CD14-positive monocyte (primary cell): ENCODE measurements around the gene PRKAR1B. TPM values are rescaled to one million over a fixed set of nuclear protein-coding genes. Genes with fewer than 3 reads are reported as not detected.

Experiments used
- DNase-seq, 3 donors: peaks; one replicate each; pipeline ENCODE4 v3.0.0-alpha.2; 2011 to 2022
- H2AFZ ChIP-seq: 2 replicates; pipeline ENCODE4 v1.6.0; 2012; ENCODE audit warnings: mild to moderate bottlenecking, low read depth, low read length, inconsistent platforms; ENCODE audit not compliant: insufficient read depth, poor library complexity, severe bottlenecking
- H3K27ac ChIP-seq, 2 donors: 1 replicate in 1 of 2; 2 replicates in 1 of 2; pipeline ENCODE4 v1.5.1; 2012 to 2013; ENCODE audit warnings: low read length in 2 of 2, control low read depth in 1 of 2, inconsistent platforms in 1 of 2, low read depth in 1 of 2, mild to moderate bottlenecking in 1 of 2
- H3K27me3 ChIP-seq, 2 donors: one replicate each; pipeline versions ENCODE4 v1.6.0 to v1.6.1; 2011 to 2013; ENCODE audit warnings: low read length in 2 of 2; ENCODE audit not compliant: control insufficient read depth in 2 of 2, insufficient read depth in 2 of 2
- H3K36me3 ChIP-seq, 2 donors: replicated peaks in 1 of 2; 1 replicate in 1 of 2; 2 replicates in 1 of 2; pipeline versions ENCODE4 v1.5.1 to v1.6.1; 2012 to 2013; ENCODE audit warnings: low read length in 2 of 2, control low read depth in 1 of 2, inconsistent platforms in 1 of 2, mild to moderate bottlenecking in 1 of 2; ENCODE audit not compliant: insufficient read depth in 2 of 2, control insufficient read depth in 1 of 2
- H3K4me1 ChIP-seq, 2 donors: 1 replicate in 1 of 2; 2 replicates in 1 of 2; pipeline versions ENCODE4 v1.5.1 to v1.6.1; 2012 to 2013; ENCODE audit warnings: low read length in 2 of 2, control low read depth in 1 of 2, inconsistent platforms in 1 of 2, mild to moderate bottlenecking in 1 of 2, moderate library complexity in 1 of 2; ENCODE audit not compliant: insufficient read depth in 2 of 2, control insufficient read depth in 1 of 2
- H3K4me2 ChIP-seq: replicated peaks from 2 replicates; pipeline ENCODE3; 2012; ENCODE audit warnings: low read length, moderate library complexity, mild to moderate bottlenecking; ENCODE audit not compliant: poor library complexity, severe bottlenecking; ENCODE audit errors: extremely low read depth
- H3K4me3 ChIP-seq, 3 experiments: fragments of 200-600 bp in 1 of 3; sonication (generic) in 1 of 3; replicated peaks in 1 of 3; 1 replicate in 2 of 3; 2 replicates in 1 of 3; pipeline ENCODE4 v1.5.1; 2011 to 2013; ENCODE audit warnings: low read length in 3 of 3, mild to moderate bottlenecking in 3 of 3, control low read depth in 2 of 3, low read depth in 2 of 3, inconsistent platforms in 1 of 3, moderate library complexity in 1 of 3
- H3K79me2 ChIP-seq: 2 replicates; pipeline ENCODE4 v1.6.0; 2012; ENCODE audit warnings: mild to moderate bottlenecking, control low read depth, inconsistent platforms, low read length, moderate library complexity; ENCODE audit not compliant: insufficient read depth
- H3K9ac ChIP-seq: 2 replicates; pipeline ENCODE4 v1.6.0; 2017; ENCODE audit warnings: low read length, mild to moderate bottlenecking; ENCODE audit not compliant: insufficient read depth, poor library complexity, severe bottlenecking
- H3K9me3 ChIP-seq, 2 donors: replicated peaks in 1 of 2; 1 replicate in 1 of 2; 2 replicates in 1 of 2; pipeline versions ENCODE4 v1.5.1 to v1.6.1; 2012 to 2013; ENCODE audit warnings: low read length in 2 of 2, control low read depth in 1 of 2; ENCODE audit not compliant: control insufficient read depth in 1 of 2, insufficient read depth in 1 of 2
- H4K20me1 ChIP-seq: 2 replicates; pipeline ENCODE4 v1.6.0; 2012; ENCODE audit warnings: mild to moderate bottlenecking, low read length, control low read depth, moderate library complexity; ENCODE audit not compliant: insufficient read depth
- H3K27ac Mint-ChIP-seq, 7 donors: one replicate each; pipeline ENCODE4 v1.8.0; 2020; ENCODE audit warnings: mild to moderate bottlenecking in 7 of 7, mixed read lengths in 7 of 7, moderate library complexity in 6 of 7, inconsistent platforms in 2 of 7
- H3K27me3 Mint-ChIP-seq, 3 donors: one replicate each; pipeline ENCODE4 v1.8.0; 2021 to 2022; ENCODE audit warnings: low read depth in 3 of 3, mild to moderate bottlenecking in 3 of 3, mixed read lengths in 3 of 3, moderate library complexity in 3 of 3, inconsistent platforms in 1 of 3
- H3K36me3 Mint-ChIP-seq, 2 donors: one replicate each; pipeline ENCODE4 v1.8.0; 2020; ENCODE audit warnings: mixed read lengths in 2 of 2, inconsistent platforms in 1 of 2, mild to moderate bottlenecking in 1 of 2
- H3K4me1 Mint-ChIP-seq: one replicate; pipeline ENCODE4 v1.8.0; 2020; ENCODE audit warnings: mild to moderate bottlenecking, mixed read lengths
- H3K4me3 Mint-ChIP-seq, 2 donors: one replicate each; pipeline ENCODE4 v1.8.0; 2020; ENCODE audit warnings: mild to moderate bottlenecking in 2 of 2, mixed read lengths in 2 of 2, moderate library complexity in 1 of 2
- H3K9me3 Mint-ChIP-seq, 7 donors: one replicate each; pipeline ENCODE4 v1.8.0; 2020 to 2022; ENCODE audit warnings: mixed read lengths in 7 of 7, mild to moderate bottlenecking in 6 of 7, moderate library complexity in 6 of 7, inconsistent platforms in 2 of 7
- CTCF ChIP-seq: fragments of 200-600 bp; IDR thresholded peaks from one replicate; pipeline ENCODE4 v1.8.0; 2022; ENCODE audit warnings: antibody characterized with exemption, mild to moderate bottlenecking
- WGBS: methylation state at CpG from one replicate; pipeline ENCODE4 v1.1.5; 2013; ENCODE audit warnings: missing lambda C conversion rate; ENCODE audit not compliant: insufficient coverage; 5-methylcytosine and 5-hydroxymethylcytosine counted together
- intact Hi-C, 2 donors: fragments of 100-400 bp; cut with micrococcal nuclease; formaldehyde crosslinking; loops; one replicate each; pipeline versions ENCODE4 v1.15.0 to v1.15.1; 2023
- polyA plus RNA-seq, 3 donors: library from polyadenylated mRNA; depleted of rRNA in 1 of 3; unstranded in 2 of 3; stranded (reverse) in 1 of 3; fragments of 300-500 nt in 2 of 3; fragments of >200 nt in 1 of 3; fragmentation: Illumina TruSeq in 2 of 3; gene quantifications; 1 replicate in 2 of 3; 2 replicates in 1 of 3; pipeline ENCODE4 v1.2.3, GENCODE V29; 2012 to 2021

Gene PRKAR1B
- polyA plus RNA-seq, 3 donors, result 0.94 to 2.1 (median 1.1) TPM

- Histone ChIP-seq H3K4me3 (no peak overlapping the region), H3K79me2 (peaks cover 4% of the 10 kb centered on the region), H3K36me3 (peaks cover 13 to 48% of the 10 kb centered on the region in 2 donors), H3K9ac (no peak overlapping the region), H2AFZ (no peak overlapping the region), H3K27me3 (no peaks in the 10 kb centered on the region), H3K27ac (no peak overlapping the region), H3K9me3 (peaks cover 15 to 16% of the 10 kb centered on the region in 2 donors), H3K4me1 (peaks cover 6 to 7% of the 10 kb centered on the region in 2 donors), H3K4me2 (no peak overlapping the region), H4K20me1 (no peaks in the 10 kb centered on the region)
- intact Hi-C loops, result no loop called here
- H3K27ac Mint-ChIP-seq, result peak overlapping the region in 1 of 7 donors; percentile 18
- peaks cover 8% of the 10 kb centered on the region for H3K4me1 Mint-ChIP-seq
- H3K9me3 Mint-ChIP-seq, result peaks cover 0 to 7% (median 2%) of the 10 kb centered on the region in 7 donors
- no peak for DNase-seq
- peaks cover 13 to 20% of the 10 kb centered on the region in 2 donors for H3K36me3 Mint-ChIP-seq
- no peak overlapping the region for H3K4me3 Mint-ChIP-seq
- peaks cover 0 to 2% (median 2%) of the 10 kb centered on the region in 3 donors for H3K27me3 Mint-ChIP-seq
- WGBS, result 96% methylated on average over 9 of the region's 17 CpGs
- TF ChIP-seq CTCF, result no peak
These were observed 4.5 kb upstream of the PRKAR1B start for GRCh38 chr7:731440-732085.

GRCh38 chr7:730501-731439 is 3.7 kb upstream of the PRKAR1B start:
- Histone ChIP-seq H3K4me2 (no peak overlapping the region), H3K9ac (no peak overlapping the region), H3K4me3 (no peak overlapping the region), H3K79me2 (peaks cover 4% of the 10 kb centered on the region), H3K9me3 (peaks cover 15 to 16% of the 10 kb centered on the region in 2 donors), H3K4me1 (peaks cover 13% of the 10 kb centered on the region in 2 donors), H3K27me3 (no peaks in the 10 kb centered on the region), H3K36me3 (peaks cover 13 to 48% of the 10 kb centered on the region in 2 donors), H4K20me1 (no peaks in the 10 kb centered on the region), H3K27ac (no peak overlapping the region), H2AFZ (no peak overlapping the region)
- Mint-ChIP-seq H3K4me1 (peaks cover 12% of the 10 kb centered on the region), H3K27ac (peak overlapping the region in 2 of 7 donors; percentile 18 to 60), H3K4me3 (no peak overlapping the region), H3K9me3 (peaks cover 0 to 7% (median 3%) of the 10 kb centered on the region in 7 donors), H3K36me3 (peaks cover 15 to 20% of the 10 kb centered on the region in 2 donors), H3K27me3 (peaks cover 0 to 2% (median 2%) of the 10 kb centered on the region in 3 donors)
- no peak for DNase-seq
- 96% methylated on average over 19 of the region's 23 CpGs for WGBS
- intact Hi-C loops, result no loop called here
- no peak for TF ChIP-seq CTCF
